Measurements from ENCODE around the gene COL17A1.

COL17A1 gene

DNA sequence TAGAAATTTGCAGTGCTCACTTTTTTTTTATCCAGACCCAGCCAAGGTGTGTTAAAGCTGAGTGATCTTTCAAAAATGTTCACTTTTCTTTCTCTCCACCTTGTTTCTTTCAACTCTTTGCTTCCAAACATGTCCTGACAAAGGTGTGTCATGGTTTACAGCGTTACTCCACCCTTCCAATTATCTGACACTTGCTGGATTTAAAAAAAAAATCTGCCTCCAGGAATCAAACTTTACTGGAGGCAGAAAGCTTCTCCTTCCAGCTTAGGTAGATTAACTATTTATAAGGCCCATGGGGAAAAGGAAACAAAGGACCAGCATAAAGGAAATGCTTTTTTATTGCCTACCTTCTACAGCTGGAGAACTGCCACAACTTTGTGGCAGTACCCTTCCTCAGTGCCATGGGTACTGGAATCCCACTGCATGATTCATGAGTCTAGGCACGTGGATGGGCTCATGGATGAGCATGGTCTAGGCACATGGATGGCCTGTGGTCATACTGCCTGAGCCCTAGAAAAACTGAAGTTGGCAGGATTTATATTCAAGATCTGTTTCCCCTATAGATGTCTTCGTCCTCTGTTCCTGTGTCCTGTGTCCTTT lies at the start of gene COL17A1:
Gene COL17A1, minus strand, starts transcription at position 80 of the 600 bp plus-strand sequence. CDS start 5,207 bp downstream, outside the sequence.
- DNase-seq: no peak

DNA sequence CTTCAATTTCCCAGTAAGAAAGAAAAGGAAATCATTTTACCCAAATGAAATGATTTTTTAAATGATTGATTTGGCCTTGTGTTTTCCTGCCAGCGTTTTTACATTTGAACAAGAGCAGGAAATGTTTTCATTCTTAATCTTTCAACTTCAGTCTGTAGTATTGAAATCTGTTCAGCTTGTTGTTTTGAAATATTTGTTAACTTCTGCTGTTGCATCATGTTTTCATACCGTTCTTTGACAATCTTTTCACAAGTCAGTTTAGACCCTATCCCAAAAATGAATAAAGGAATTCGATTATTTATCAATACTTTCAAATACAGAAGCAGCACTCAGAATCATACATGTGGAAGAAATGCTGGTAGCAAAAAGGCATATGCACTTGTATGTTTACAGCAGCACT lies 44.4 kb upstream of the COL17A1 start:
- no peak for DNase-seq

DNA sequence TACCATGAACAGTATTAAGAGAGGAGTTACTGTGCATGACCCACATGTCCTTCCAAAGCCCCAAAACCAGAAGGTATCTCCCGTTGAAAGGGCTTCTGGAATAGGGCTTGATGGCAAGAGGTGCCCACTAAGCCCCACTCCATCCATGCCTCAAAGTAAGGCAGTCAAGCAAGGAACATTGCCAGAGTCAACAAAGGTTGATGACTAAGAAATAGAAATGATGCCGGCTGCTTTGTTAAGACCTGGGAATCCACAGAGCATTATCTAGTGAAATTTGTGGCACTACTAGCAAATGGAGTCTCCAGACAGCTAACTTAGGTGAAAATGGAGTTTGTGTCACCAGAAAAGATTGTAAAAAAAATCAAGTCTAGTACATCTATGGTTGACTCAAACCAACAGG lies 42.5 kb upstream of the COL17A1 start:
- DNase-seq: no peak

DNA sequence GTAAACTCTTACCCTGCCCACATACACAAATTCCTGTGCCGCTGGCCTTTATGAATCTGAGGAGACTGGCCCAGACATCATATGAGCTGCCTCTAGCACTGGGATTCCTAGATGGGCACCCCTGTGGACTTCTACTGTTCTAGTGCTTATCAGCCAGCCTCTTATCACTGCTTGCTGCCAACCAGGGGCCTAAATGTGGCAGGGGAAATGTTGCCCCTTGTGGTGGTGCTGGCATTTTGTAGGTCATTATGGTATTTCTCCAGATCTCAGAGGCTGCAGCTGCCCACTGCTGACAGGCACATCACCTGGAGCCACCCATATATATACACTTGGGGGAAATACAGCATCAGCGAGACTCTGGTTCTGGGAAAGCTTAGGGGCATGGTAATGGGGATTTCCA lies 41.7 kb upstream of the COL17A1 start:
- no peak for DNase-seq

DNA sequence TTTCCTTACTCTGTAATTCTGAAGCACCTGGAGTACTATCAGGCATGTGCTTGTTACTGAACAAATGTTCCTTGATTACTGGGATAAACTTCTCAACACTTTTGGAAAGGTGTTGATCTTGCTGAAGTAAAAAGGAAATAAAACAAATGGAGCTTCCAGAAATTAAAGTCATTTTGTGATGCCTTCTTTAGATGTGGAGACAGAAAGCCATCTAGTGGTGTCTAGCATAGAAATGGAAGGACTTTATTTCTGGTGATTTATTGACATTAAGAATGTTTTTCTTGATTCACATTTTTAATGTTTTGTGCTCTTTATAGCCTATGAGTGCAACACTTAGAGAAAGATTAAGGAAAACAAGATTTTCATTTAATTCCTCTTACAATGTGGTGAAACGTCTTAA lies 37.7 kb upstream of the COL17A1 start:
- DNase-seq: no peak

DNA sequence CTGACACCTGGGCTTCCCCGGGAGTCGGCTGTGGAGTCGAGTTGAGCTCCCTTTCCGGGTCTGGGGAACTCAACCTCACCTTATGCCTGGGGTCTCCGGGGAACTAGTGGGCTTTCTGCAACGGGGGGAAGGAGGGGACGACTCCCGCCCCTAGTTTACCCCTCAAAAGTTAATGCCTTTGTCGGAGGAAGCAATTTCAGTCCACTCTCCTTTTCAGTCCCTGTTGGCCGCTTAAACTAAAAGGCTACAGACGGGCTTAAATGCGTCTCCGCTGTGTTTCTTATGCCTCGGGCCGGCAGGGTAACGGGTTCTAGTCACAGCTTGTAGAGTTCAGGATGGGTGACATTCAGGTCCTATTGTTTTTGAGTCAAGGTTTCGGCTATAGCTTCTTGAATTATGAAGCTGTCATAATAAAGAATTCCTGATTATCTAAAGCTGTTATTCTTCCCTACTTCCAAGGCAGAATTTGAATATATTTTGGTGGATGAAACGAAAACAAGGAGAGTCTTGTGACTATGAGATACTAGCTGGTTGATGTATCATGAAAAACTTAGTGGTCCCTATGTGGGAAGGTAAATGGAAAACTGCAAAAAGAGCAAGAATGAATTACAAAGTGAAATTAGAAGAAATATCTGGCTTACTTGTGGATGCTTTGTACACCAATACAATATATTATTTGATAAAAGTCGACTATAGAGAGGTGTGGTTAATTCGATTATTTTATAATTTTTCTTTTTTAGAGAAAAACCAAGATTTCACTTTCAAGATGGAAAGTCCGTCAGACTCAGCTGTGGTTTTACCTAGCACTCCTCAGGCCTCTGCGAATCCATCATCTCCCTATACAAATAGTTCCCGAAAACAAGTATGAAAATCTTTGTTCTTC lies 36.8 kb upstream of the COL17A1 start:
- peak in 1 of 2 donors; percentile 33 for DNase-seq

DNA sequence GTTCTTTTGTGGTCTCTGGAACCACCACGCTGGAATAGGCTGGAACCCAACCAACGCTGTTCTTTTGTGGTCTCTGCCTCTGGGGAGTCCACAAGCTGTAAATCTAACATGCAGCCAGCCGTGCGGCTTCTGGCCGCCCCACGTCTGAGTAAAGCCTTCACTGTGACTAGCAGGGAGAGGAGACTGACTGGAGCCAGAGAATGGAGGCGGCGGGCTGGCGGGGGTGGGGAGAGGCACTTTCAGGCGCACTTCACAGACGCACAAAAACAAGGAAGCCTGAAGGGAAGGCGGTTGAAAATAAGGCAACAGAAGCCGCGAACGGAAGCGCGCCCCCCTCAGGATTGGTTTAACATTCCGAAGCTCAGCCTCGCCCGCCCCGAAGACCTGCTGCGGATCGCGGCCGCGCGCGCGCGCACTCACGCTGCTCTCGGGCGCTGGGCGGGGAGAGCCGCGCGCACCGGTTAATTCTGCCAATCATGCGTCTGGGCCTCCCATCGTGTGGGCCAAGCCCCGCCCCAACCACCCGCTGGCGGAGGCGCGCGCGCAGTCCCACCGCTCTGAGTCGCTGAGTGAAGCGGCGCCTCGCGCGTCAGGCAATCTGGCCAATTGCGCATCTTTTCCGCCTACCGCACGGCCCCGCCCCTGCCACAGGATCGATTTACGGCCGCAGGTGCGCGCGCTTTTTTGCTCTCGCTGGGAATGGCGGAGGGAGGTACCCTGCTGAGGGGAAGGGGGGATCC lies 36.0 kb upstream of the COL17A1 start, which contains the start of gene SFR1:
Gene SFR1, plus strand, starts transcription at position 687 of the 740 bp plus-strand sequence. Its CDS starts 13 bp downstream, at position 700.
- peak; percentile 96 to 97 for DNase-seq

DNA sequence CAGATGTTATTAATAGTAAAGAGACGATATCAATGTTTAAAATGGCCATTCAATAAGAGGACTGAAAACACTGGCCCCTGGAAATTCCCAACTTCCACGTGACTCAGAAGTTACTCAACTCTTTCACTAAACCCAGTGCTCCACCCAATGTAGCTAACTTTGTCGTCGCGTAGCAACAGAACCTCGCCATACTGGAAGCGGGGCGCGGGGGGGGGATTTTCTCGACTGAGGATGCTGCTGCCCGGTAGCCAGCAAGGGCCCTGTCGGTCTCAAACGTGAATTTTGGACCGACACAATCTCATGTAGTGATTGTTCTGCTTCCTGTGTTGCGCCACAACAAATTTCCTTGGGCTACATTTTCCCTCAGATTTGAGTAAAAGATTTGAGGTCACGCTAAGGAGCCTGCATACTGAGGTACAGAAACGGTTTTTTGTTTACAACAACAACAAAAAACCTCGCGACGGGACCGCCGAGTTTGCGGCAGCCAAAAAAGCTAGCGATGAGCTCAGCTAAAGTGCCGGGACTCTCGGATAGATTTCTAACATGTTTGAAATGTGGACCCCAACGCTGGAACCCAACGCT lies 35.3 kb upstream of the COL17A1 start:
- peak; percentile 62 to 80 for DNase-seq

DNA sequence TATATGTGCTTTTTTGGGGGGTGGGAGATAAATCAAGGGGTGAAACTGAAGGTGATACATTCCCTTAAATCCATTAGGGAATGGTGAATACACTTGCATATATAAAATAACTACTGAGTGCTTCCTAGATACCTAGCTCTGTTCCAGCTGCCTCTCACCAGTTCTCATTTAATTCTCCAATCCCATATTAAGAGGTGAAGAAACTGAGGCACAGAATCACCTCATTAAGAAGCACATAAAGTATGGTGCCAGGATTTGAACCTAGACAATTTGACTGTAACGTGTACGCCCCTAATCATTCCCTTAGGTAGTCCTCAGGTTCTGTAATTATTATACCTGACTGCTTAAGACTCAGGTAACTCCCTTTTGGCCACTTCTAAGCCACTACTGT lies 34.8 kb upstream of the COL17A1 start:
- DNase-seq: no peak

DNA sequence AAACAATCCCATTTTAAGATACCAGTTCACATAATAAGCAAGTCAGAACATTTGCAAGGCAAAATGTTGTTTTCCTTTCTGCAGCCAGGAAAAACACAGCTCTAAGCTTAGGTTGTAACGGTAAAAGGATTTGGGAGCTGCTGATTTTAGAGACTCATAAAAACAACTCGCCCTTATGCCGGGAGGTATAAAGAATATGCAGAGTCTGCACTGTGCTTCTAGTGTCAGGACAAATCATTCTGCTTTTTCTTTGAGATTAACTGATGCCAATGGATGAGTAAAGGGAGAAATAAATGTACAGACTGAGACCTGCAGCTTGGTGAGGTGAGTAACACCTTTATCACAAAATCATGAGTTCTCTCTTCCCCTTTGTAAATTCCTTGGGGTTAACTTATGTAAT lies 34.3 kb upstream of the COL17A1 start:
- DNase-seq: no peak

DNA sequence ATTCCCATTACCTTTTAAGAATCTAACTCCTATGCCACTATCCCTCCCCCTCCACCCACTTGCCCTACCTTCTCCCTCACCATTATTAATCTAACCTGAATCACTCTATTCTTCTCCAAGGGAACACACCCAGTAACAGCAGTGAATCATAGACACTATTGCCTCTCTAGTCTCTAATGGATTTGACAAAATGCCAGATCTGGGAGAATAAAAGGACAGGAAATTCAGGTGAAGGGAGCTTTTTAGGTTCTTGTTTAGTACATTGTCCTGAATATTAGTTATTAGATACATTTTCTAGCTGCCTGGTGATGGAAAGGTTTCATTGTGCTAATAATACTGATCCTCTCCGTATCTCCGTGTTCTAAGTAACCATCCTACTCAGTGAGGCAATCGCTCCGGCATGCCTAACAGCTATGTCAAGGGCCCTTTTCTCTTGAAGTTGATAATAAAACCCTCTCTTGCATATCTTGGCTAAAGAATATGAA lies 32.2 kb upstream of the COL17A1 start:
- no peak for DNase-seq

DNA sequence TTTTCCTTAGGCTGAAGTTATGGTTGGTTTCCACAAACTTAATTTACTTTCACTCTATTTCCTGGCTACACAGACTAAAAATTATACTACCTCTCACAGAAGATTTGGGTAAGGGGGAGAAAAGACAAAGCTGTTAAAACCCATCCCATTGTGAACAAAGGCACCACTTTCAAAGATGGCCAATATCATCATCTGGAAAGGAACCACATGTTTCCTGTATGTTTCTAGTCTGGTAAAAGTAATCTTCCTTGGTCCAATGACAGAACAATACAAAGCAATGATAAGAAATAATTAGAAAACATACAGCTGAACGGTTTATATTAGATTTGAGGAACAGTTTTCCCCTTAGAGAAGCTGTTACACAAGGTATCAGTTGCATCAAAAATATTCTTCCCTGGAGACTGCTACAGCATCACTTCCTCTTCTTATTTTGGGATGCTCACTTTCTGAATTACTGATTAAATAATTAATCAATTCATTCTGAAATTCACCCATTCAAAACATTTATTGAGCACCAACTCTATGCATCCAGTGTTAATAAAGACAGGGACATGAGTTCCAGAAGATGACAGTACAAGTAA lies 27.8 kb upstream of the COL17A1 start:
- DNase-seq: no peak

DNA sequence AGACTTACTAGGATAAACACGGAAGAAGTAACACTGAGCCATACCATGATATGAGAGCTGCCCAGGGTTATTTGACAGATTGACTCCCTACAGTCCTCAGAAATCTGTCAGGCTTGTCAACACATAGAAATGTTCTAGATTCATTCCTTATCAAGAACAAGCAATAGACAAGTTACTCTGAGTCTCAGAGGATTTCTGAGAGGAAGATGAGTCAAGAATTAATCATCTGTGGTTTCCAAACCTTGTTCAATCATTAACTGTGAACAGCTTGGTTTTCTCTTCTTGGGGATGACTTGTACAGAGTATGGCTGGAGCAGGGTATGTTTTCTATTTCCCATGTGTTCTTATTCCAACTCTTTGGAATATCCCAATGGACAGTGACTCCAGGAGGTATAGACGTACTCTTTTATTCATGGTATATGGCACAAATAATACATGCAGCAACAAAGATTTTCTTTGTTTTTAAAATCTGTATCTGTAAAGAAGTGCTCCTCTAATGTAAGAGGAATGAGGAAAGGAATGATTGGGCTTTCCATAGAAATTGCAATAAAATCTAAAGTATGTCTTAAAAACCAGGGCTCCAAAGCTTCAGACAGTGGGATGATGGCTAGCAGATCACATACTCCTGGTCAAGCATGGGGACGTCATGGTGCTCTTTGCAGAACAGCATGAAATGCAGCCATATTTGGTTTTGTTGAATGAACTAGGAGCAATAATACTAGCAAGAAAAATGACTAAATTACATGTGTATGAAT lies 24.4 kb upstream of the COL17A1 start:
- DNase-seq: no peak

DNA sequence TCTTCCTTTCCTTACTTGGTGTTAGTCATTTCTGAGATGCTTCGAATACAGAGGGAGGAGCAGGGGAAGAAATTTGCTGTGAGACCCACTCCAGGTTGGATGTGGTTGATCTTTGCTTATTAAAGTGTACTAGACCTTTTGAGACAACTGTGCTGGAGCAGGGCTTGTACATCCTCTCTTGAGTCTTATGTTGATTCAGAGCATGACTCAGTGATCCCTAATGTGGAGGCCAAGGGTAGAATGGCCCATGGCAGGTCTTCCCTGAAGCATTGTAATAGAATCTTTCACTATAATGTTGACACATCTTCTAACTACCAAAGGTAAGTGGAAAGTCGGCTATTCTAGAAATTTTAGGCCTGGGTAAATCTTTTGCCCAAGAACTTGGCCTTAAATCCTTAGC lies 19.2 kb upstream of the COL17A1 start:
- no peak for DNase-seq

DNA sequence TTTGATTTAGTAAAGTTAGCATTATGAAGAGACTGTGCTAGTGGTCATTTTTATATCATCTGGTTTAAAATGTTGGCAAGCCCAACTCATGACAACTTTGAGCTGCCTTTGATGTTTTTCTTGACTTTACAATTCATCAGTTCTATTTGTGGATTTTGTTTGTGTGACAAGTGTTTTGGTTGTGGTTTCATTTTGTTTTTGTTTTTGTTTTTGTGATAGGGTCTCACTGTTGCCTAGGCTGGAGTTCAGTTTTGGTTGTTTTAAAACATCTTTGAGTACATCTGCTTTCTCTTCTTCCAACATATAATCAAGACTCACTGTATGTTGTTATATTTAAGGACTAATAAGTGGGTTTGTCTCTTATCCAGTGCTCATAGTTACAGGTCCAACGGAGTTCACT lies 18.7 kb upstream of the COL17A1 start:
- DNase-seq: no peak

DNA sequence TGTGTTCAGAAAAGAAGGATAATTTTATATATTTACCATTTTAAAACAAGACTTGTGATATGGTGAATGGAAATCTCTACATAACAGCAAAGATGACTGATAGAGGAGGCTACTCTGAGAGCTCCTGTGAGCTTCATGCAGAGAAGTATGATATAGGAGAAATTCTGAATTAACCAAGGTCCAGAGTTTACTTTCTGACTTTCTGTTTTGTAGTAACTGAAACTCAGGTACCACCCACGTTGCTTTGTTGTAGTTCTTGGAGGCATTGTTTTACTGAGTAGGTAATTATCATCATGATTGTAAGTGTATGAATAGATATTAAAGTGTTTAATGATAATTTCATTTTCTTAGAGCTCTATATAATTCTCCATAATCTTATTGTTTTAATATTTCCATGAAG lies 18.3 kb upstream of the COL17A1 start:
- DNase-seq: no peak

DNA sequence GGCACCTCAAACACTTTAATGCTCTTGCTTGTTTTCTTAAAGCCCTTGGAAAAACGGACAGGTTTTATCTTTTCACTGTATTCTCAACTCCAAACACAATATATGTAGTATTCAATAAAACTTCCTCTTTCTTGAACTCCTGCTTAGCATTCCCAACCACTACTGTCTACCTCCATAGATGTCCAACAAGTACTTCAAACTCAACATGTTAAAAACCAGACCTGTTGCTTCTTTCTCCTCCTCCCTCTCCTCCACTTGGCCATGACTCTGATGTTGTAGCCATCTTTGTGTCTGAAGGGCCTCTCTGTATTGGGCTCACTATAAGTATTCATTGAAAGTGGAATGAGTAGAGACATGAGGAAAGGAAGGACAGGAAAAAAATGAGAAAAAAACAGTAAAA lies 16.2 kb upstream of the COL17A1 start:
- no peak for DNase-seq

DNA sequence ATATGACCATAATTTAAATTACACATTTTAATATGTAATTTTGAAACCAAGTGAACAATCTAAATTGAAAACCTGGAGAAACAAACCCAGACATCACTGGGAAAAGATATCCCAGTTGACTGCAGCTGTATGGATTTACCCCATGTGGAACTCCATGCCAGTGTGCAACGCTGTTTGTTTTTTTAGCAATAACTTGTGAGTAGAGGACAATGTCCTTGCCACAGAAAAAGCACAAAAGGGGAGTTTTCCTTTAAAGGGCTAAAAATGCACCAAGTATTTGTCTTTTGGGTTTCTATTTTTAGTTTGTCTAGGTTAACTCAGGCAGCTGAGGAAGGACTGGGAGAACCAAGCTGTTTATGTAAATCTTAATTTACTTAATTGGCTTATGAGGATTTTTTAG lies 15.1 kb upstream of the COL17A1 start:
- DNase-seq: no peak

DNA sequence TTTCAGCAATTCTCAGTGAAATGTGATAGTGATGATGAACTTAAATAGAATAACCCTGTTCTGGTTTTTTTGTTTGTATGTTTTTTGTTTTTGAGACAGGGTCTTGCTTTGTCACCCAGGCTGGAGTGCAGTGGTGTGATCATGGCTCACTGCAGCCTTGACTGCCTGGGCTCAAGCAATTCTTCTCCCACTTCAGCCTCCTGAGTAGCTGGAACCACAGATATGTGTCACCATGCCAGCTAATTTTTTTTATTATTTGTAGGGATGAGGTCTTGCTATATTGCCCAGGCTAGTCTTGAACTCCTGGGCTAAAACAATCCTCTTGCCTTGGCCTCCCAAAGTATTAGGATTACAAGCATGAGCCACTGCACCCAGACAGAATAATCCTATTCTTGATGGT lies 14.3 kb upstream of the COL17A1 start:
- no peak for DNase-seq

DNA sequence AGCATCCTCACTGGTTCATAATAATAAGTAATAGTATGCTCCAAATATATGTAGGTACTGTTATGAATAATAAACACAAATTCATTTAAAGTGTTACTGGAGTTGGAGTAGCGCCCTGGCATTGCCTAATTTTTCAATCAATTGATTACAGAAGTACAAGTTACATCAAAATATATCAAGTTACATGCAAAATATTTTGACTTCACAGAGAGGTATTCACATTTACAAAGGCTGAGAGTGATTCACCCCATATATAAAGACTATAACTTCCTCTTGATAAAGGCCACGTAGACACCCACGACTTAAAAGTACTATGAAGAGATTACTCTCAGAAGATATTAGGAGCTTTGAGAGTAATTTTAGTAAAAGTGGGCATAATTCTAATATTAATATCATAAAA lies 13.6 kb upstream of the COL17A1 start:
- no peak for DNase-seq

DNA sequence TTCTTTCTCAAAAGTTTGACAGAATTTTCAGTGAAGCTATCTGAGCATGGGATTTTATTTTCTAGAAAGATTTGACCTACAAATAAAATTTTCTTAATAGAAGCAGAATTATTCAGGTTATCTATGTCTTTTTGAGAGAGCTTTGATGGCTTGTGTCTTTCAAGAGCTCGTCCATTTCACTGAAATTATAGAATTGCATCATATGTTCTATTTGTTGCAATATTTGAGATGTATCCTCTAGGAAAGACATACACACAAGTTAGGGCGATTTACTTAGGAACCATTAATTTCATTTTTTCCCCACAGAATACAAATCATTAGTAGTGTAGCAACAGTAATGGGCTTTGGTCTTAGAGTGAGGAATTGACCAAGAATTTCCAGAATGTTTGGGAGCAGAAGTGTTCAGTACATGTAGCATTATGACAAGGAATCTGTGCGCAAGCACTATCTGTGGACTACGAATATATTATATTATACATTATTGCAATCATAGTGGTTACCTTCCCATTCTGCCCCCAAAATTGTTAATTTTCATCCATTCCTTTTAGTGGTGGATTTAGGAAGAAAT lies 12.8 kb upstream of the COL17A1 start:
- DNase-seq: no peak

DNA sequence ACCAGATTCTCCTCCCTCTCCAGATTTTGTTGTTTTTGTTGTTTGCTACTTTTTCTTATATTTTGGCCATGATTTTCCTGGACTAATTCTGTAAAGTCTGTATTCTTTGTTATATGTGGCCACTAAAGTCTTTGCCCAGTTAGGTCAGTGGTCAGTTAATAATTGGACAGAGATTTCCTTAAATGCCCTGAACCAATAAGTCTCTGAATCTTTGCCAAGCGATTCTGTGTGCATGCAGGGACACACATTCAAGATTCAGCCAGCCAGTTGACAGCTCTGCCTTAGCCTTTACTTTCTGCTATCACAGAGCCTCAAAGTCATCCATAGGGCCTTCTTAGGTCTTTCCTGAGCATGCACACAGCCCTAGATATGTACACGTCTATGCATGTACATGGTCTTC lies 11.0 kb upstream of the COL17A1 start:
- no peak for DNase-seq
